ENCODE data around the gene SLC9C1.

SLC9C1 gene

GRCh38 chr3:112306825-112307224, 12.8 kb upstream of the SLC9C1 start:
- DNase-seq (ENCODE audit: low read depth): no peak

- peak; percentile 29 for DNase-seq (ENCODE audit: low read depth)
These were observed 10.6 kb upstream of the SLC9C1 start for GRCh38 chr3:112304611-112305010.

GRCh38 chr3:112303764-112304325, 9.8 kb upstream of the SLC9C1 start:
- DNase-seq (ENCODE audit: low read depth): peak; percentile 50

- peak; percentile 21 for DNase-seq (ENCODE audit: low read depth)
These were observed 9.1 kb upstream of the SLC9C1 start for GRCh38 chr3:112302881-112303763.

GRCh38 chr3:112302150-112302830, 8.3 kb upstream of the SLC9C1 start:
- peak; percentile 14 for DNase-seq (ENCODE audit: low read depth)

GRCh38 chr3:112298781-112299180, 4.8 kb upstream of the SLC9C1 start:
- no peak for DNase-seq (ENCODE audit: low read depth)

- DNase-seq (ENCODE audit: low read depth): no peak
These were observed 3.7 kb upstream of the SLC9C1 start for GRCh38 chr3:112297714-112298113.

- DNase-seq (ENCODE audit: low read depth): no peak
These were observed 5.0 kb downstream of the SLC9C1 start for GRCh38 chr3:112289011-112289410.

- no peak for DNase-seq (ENCODE audit: low read depth)
These were observed 13.8 kb downstream of the SLC9C1 start for GRCh38 chr3:112280266-112280665.

GRCh38 chr3:112273536-112273935, 20.5 kb downstream of the SLC9C1 start:
- DNase-seq (ENCODE audit: low read depth): no peak

- DNase-seq (ENCODE audit: low read depth): no peak
These were observed 32.3 kb downstream of the SLC9C1 start for GRCh38 chr3:112261742-112262141.

- no peak for DNase-seq (ENCODE audit: low read depth)
These were observed 33.5 kb downstream of the SLC9C1 start for GRCh38 chr3:112260563-112260962.

- DNase-seq (ENCODE audit: low read depth): no peak
These were observed 40.6 kb downstream of the SLC9C1 start for GRCh38 chr3:112253301-112253971.

- no peak for DNase-seq (ENCODE audit: low read depth)
These were observed 46.1 kb downstream of the SLC9C1 start for GRCh38 chr3:112247900-112248299.

- DNase-seq (ENCODE audit: low read depth): no peak
These were observed 46.7 kb downstream of the SLC9C1 start for GRCh38 chr3:112247350-112247749.

- no peak for DNase-seq (ENCODE audit: low read depth)
These were observed 60.9 kb downstream of the SLC9C1 start for GRCh38 chr3:112233083-112233482.

GRCh38 chr3:112231727-112232126, 62.3 kb downstream of the SLC9C1 start:
- no peak for DNase-seq (ENCODE audit: low read depth)

GRCh38 chr3:112230033-112230432, 64.0 kb downstream of the SLC9C1 start:
- no peak for DNase-seq (ENCODE audit: low read depth)

GRCh38 chr3:112228786-112229185, 65.2 kb downstream of the SLC9C1 start:
- DNase-seq (ENCODE audit: low read depth): no peak

- DNase-seq (ENCODE audit: low read depth): no peak
These were observed 93.7 kb downstream of the SLC9C1 start for GRCh38 chr3:112200317-112200666.

- peak; percentile 8 for DNase-seq (ENCODE audit: low read depth)
These were observed 94.2 kb downstream of the SLC9C1 start for GRCh38 chr3:112199622-112200316.

- DNase-seq (ENCODE audit: low read depth): no peak
These were observed 96.9 kb downstream of the SLC9C1 start for GRCh38 chr3:112197131-112197530.
